Peyer's patch (tissue), 4 donors: Measurements from ENCODE around the gene CUL1.

Source experiments
- CTCF ChIP-seq, 6 experiments: fragments of 450-650 bp in 4 of 6; fragments of 200-600 bp in 2 of 6; sonication (generic) in 1 of 6; IDR thresholded peaks; one replicate each; pipeline ENCODE4 v1.5.1; 2017 to 2019; ENCODE audit warnings: antibody characterized with exemption in 6 of 6, mild to moderate bottlenecking in 3 of 6, moderate library complexity in 1 of 6
- POLR2A ChIP-seq, 2 donors: fragments of 450-650 bp; IDR thresholded peaks; one replicate each; pipeline ENCODE4 v1.5.1; 2017; ENCODE audit warnings: antibody characterized with exemption in 2 of 2, mild to moderate bottlenecking in 2 of 2, moderate library complexity in 2 of 2

GRCh38 chr7:148699782-148700629, 1.3 kb downstream of the CUL1 start:
- TF ChIP-seq POLR2A (IDR thresholded peaks at IDR 0.05), result no peak
- no peak for TF ChIP-seq CTCF (IDR thresholded peaks at IDR 0.05)
